ENCODE results near the gene DENND5B.

GRCh38 chr12:31517994-31518393, 72.9 kb downstream of the DENND5B start:
- TF ChIP-seq MXI1 (IDR thresholded peaks at IDR 0.05; ENCODE audit: borderline replicate concordance, low read depth, low read length) (no peak), POLR2A (IDR thresholded peaks at IDR 0.05; ENCODE audit: low read depth, low read length) (no peak), MAZ (IDR thresholded peaks at IDR 0.05; ENCODE audit: borderline replicate concordance, low read depth, low read length) (no peak), RAD21 (IDR thresholded peaks at IDR 0.05; ENCODE audit: low read length) (no peak), RCOR1 (IDR thresholded peaks at IDR 0.05; ENCODE audit: insufficient replicate concordance, low read length) (no peak), CEBPB (IDR thresholded peaks at IDR 0.05; ENCODE audit: low read depth, low read length) (no peak), USF2 (IDR thresholded peaks at IDR 0.05; ENCODE audit: low read depth, low read length) (no peak), SMC3 (IDR thresholded peaks at IDR 0.05; ENCODE audit: low read depth, low read length) (no peak), RFX5 (IDR thresholded peaks at IDR 0.05; ENCODE audit: low read depth, low read length) (no peak)
- TF ChIP-seq, protein P1, sequence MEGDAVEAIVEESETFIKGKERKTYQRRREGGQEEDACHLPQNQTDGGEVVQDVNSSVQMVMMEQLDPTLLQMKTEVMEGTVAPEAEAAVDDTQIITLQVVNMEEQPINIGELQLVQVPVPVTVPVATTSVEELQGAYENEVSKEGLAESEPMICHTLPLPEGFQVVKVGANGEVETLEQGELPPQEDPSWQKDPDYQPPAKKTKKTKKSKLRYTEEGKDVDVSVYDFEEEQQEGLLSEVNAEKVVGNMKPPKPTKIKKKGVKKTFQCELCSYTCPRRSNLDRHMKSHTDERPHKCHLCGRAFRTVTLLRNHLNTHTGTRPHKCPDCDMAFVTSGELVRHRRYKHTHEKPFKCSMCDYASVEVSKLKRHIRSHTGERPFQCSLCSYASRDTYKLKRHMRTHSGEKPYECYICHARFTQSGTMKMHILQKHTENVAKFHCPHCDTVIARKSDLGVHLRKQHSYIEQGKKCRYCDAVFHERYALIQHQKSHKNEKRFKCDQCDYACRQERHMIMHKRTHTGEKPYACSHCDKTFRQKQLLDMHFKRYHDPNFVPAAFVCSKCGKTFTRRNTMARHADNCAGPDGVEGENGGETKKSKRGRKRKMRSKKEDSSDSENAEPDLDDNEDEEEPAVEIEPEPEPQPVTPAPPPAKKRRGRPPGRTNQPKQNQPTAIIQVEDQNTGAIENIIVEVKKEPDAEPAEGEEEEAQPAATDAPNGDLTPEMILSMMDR (conservative IDR thresholded peaks at IDR 0.05; ENCODE audit: low read depth, low read length) = no peak
- TF ChIP-seq, protein P2, sequence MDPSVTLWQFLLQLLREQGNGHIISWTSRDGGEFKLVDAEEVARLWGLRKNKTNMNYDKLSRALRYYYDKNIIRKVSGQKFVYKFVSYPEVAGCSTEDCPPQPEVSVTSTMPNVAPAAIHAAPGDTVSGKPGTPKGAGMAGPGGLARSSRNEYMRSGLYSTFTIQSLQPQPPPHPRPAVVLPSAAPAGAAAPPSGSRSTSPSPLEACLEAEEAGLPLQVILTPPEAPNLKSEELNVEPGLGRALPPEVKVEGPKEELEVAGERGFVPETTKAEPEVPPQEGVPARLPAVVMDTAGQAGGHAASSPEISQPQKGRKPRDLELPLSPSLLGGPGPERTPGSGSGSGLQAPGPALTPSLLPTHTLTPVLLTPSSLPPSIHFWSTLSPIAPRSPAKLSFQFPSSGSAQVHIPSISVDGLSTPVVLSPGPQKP (IDR thresholded peaks at IDR 0.05; ENCODE audit: borderline replicate concordance, low read depth, low read length) = no peak

Measured in IMR-90 (cell line).